PC-3 (cell line): ENCODE data around the gene BPIFB3. TPM values are rescaled to one million over a fixed set of nuclear protein-coding genes. Genes with fewer than 3 reads are reported as not detected.

Experiments
- ATAC-seq: fragments of 200-7000 bp; cut with Tn5 transposase; 2 replicates; pipeline ENCODE4 v1.9.1; 2020; ENCODE audit warnings: mild to moderate bottlenecking, moderate library complexity
- BruUV-seq: library from RNA; stranded (reverse); fragments of 400-500 nt; replicated peaks from 2 replicates; lab custom pipeline; 2021; lab: Mats Ljungman, UMichigan
- CTCF ChIA-PET: fragments of 300-600 bp; sonication (Branson Sonifier 250); formaldehyde crosslinking; loops from one replicate; lab custom pipeline; 2022; ENCODE audit warnings: antibody characterized with exemption; lab: Charles Lee
- POLR2A ChIA-PET: fragments of 300-600 bp; sonication (Branson Sonifier 250); formaldehyde crosslinking; loops from one replicate; lab custom pipeline; 2022; ENCODE audit warnings: antibody characterized with exemption; ENCODE audit not compliant: unreplicated experiment; lab: Charles Lee
- DNase-seq: peaks from one replicate; pipeline ENCODE4 v3.0.0-alpha.2; 2015
- H2AFZ ChIP-seq: fragments of 300-600 bp; sonication (generic); 2 replicates; pipeline ENCODE4 v1.6.0; 2016; ENCODE audit warnings: antibody characterized with exemption, low read length
- H3F3A ChIP-seq: fragments of 300-600 bp; sonication (generic); one replicate; pipeline ENCODE4 v1.6.0; 2017; ENCODE audit warnings: antibody characterized with exemption, low read length, control low read depth, mild to moderate bottlenecking; ENCODE audit not compliant: unreplicated experiment
- H3K27ac ChIP-seq: fragments of 300-600 bp; sonication (generic); 2 replicates; pipeline ENCODE4 v1.5.1; 2016; ENCODE audit warnings: mild to moderate bottlenecking, low read length
- H3K27me3 ChIP-seq: fragments of 300-600 bp; sonication (generic); 2 replicates; pipeline ENCODE4 v1.6.1; 2016; ENCODE audit warnings: low read length, mixed read lengths
- H3K36me3 ChIP-seq: fragments of 300-600 bp; sonication (generic); 2 replicates; pipeline ENCODE4 v1.6.1; 2016; ENCODE audit warnings: low read depth, mixed run types, low read length, mixed read lengths
- H3K4me1 ChIP-seq: fragments of 300-600 bp; sonication (generic); 2 replicates; pipeline ENCODE4 v1.5.1; 2016; ENCODE audit warnings: low read length; ENCODE audit not compliant: insufficient read depth
- H3K4me2 ChIP-seq: fragments of 300-600 bp; sonication (generic); 2 replicates; pipeline ENCODE4 v1.6.0; 2016; ENCODE audit warnings: low read length
- H3K4me3 ChIP-seq: fragments of 300-600 bp; sonication (generic); 2 replicates; pipeline ENCODE4 v1.5.1; 2016; ENCODE audit warnings: mild to moderate bottlenecking, low read length, mixed read lengths
- H3K79me2 ChIP-seq: fragments of 300-600 bp; sonication (generic); 2 replicates; pipeline ENCODE4 v1.6.1; 2017; ENCODE audit warnings: low read length, mixed read lengths
- H3K9ac ChIP-seq: fragments of 300-600 bp; sonication (generic); 2 replicates; pipeline ENCODE4 v1.6.0; 2016; ENCODE audit warnings: mild to moderate bottlenecking, low read length
- H3K9me2 ChIP-seq: fragments of 300-600 bp; sonication (generic); replicated peaks from 2 replicates; pipeline ENCODE4 v1.6.1; 2016; ENCODE audit warnings: mixed run types, low read length, mixed read lengths
- H3K9me3 ChIP-seq: fragments of 300-600 bp; sonication (generic); 2 replicates; pipeline ENCODE4 v1.6.1; 2016; ENCODE audit warnings: low read length, mixed read lengths
- H4K20me1 ChIP-seq: fragments of 300-600 bp; sonication (generic); 2 replicates; pipeline ENCODE4 v1.6.1; 2016; ENCODE audit warnings: low read length, mixed read lengths
- CTCF ChIP-seq: fragments of 300-600 bp; sonication (generic); conservative IDR thresholded peaks from 2 replicates; pipeline ENCODE4 v1.5.1; 2017; ENCODE audit warnings: antibody characterized with exemption, low read depth, mild to moderate bottlenecking, low read length
- EZH2 ChIP-seq: fragments of 300-600 bp; sonication (generic); IDR thresholded peaks from one replicate; pipeline ENCODE4 v1.6.1; 2017; ENCODE audit warnings: antibody characterized with exemption, mild to moderate bottlenecking, low read length; ENCODE audit not compliant: unreplicated experiment
- EZH2phosphoT487 ChIP-seq: fragments of 300-600 bp; sonication (generic); IDR thresholded peaks from 2 replicates; pipeline ENCODE4 v1.6.1; 2018; ENCODE audit warnings: mild to moderate bottlenecking, antibody characterized with exemption, low read length, borderline replicate concordance
- intact Hi-C: fragments of 100-400 bp; cut with micrococcal nuclease; formaldehyde crosslinking; loops from 2 replicates; pipeline ENCODE4 v1.9.0; 2023
- total RNA-seq: library from RNA; depleted of rRNA; stranded (reverse); fragments of >200 nt; gene quantifications from 2 replicates; pipeline ENCODE4 v1.2.3, GENCODE V29; 2014

BPIFB3 gene
- total RNA-seq, 1 experiment from 2014 or later = not detected

- BruUV-seq = no TSS peak
- no peak for DNase-seq
- ATAC-seq = no peak
Measured at GRCh38 chr20:33070111-33071053, 16.7 kb downstream of the BPIFB3 start.

GRCh38 chr20:33071198-33071597, 17.5 kb downstream of the BPIFB3 start:
- Histone ChIP-seq H3K9me2 (no peaks in the 10 kb centered on the region), H4K20me1 (no peaks in the 10 kb centered on the region), H3K9ac (no peak overlapping the region), H3K36me3 (no peaks in the 10 kb centered on the region), H3K9me3 (no peaks in the 10 kb centered on the region), H3K4me2 (no peak overlapping the region), H3F3A (no peaks in the 10 kb centered on the region), H2AFZ (no peak overlapping the region), H3K79me2 (no peaks in the 10 kb centered on the region), H3K27me3 (peaks cover 46% of the 10 kb centered on the region), H3K4me1 (no peaks in the 10 kb centered on the region), H3K4me3 (no peak overlapping the region), H3K27ac (no peak overlapping the region)
- ChIA-PET CTCF (no interaction called here), POLR2A (no interaction called here)
- TF ChIP-seq CTCF (no peak), EZH2 (no peak), EZH2phosphoT487 (no peak)
- no TSS peak for BruUV-seq
- DNase-seq (no peak), ATAC-seq (no peak)
- intact Hi-C loops = no loop called here

More at GRCh38 chr20:33070111-33071053, 16.7 kb downstream of the BPIFB3 start:
- H3K4me2 ChIP-seq = no peak overlapping the region
- TF ChIP-seq EZH2 (no peak), CTCF (no peak), EZH2phosphoT487 (no peak)
- H3K79me2 ChIP-seq = no peaks in the 10 kb centered on the region
- H4K20me1 ChIP-seq = no peaks in the 10 kb centered on the region
- ChIA-PET CTCF (no interaction called here), POLR2A (no interaction called here)
- intact Hi-C loops = no loop called here
- H3K4me1 ChIP-seq = no peaks in the 10 kb centered on the region
- H3K9me2 ChIP-seq = no peaks in the 10 kb centered on the region
- H3K27ac ChIP-seq = no peak overlapping the region
- peaks cover 47% of the 10 kb centered on the region for H3K27me3 ChIP-seq
- H3K4me3 ChIP-seq = no peak overlapping the region
- no peaks in the 10 kb centered on the region for H3K36me3 ChIP-seq
- H2AFZ ChIP-seq = no peak overlapping the region
- H3F3A ChIP-seq = no peaks in the 10 kb centered on the region
- H3K9me3 ChIP-seq = no peaks in the 10 kb centered on the region
- H3K9ac ChIP-seq = no peak overlapping the region

GRCh38 chr20:33072362-33072761, 18.7 kb downstream of the BPIFB3 start:
- no peak overlapping the region for H2AFZ ChIP-seq
- H3K36me3 ChIP-seq = no peaks in the 10 kb centered on the region
- no peaks in the 10 kb centered on the region for H3K9me3 ChIP-seq
- no peak overlapping the region for H3K4me3 ChIP-seq
- no peaks in the 10 kb centered on the region for H3K9me2 ChIP-seq
- POLR2A ChIA-PET = no interaction called here
- H3K9ac ChIP-seq = no peak overlapping the region
- DNase-seq (no peak), ATAC-seq (no peak)
- no TSS peak for BruUV-seq
- no peak for TF ChIP-seq EZH2
- no peak for TF ChIP-seq EZH2phosphoT487
- TF ChIP-seq CTCF = no peak
- no peaks in the 10 kb centered on the region for H3F3A ChIP-seq
- CTCF ChIA-PET = no interaction called here
- no peaks in the 10 kb centered on the region for H3K79me2 ChIP-seq
- no peak overlapping the region for H3K4me2 ChIP-seq
- no peaks in the 10 kb centered on the region for H3K4me1 ChIP-seq
- H3K27ac ChIP-seq = no peak overlapping the region
- intact Hi-C loops = no loop called here
- H3K27me3 ChIP-seq = peaks cover 39% of the 10 kb centered on the region
- no peaks in the 10 kb centered on the region for H4K20me1 ChIP-seq
